Gastroesophageal sphincter (tissue), 3 donors: ENCODE data around the gene BCKDHA.

Source experiments
- EP300 ChIP-seq: sonication (generic); formaldehyde crosslinking; IDR thresholded peaks from one replicate; pipeline ENCODE4 v1.6.1; 2017; ENCODE audit warnings: antibody characterized with exemption, mild to moderate bottlenecking
- POLR2A ChIP-seq, 2 donors: fragments of 450-650 bp; IDR thresholded peaks; one replicate each; pipeline ENCODE4 v1.6.1; 2017; ENCODE audit warnings: antibody characterized with exemption in 2 of 2, mild to moderate bottlenecking in 2 of 2, moderate library complexity in 1 of 2
- POLR2AphosphoS5 ChIP-seq: sonication (generic); formaldehyde crosslinking; IDR thresholded peaks from one replicate; pipeline ENCODE4 v1.6.1; 2017; ENCODE audit warnings: antibody characterized with exemption
- TF ChIP-seq, protein P1 (sequence below), 4 experiments: fragments of 200-600 bp in 2 of 4; fragments of 450-650 bp in 2 of 4; sonication (generic) in 1 of 4; IDR thresholded peaks; one replicate each; pipeline ENCODE4 v1.5.1; 2017 to 2019; ENCODE audit warnings: antibody characterized with exemption in 4 of 4, mild to moderate bottlenecking in 2 of 4, moderate library complexity in 2 of 4

- TF ChIP-seq, protein P1, sequence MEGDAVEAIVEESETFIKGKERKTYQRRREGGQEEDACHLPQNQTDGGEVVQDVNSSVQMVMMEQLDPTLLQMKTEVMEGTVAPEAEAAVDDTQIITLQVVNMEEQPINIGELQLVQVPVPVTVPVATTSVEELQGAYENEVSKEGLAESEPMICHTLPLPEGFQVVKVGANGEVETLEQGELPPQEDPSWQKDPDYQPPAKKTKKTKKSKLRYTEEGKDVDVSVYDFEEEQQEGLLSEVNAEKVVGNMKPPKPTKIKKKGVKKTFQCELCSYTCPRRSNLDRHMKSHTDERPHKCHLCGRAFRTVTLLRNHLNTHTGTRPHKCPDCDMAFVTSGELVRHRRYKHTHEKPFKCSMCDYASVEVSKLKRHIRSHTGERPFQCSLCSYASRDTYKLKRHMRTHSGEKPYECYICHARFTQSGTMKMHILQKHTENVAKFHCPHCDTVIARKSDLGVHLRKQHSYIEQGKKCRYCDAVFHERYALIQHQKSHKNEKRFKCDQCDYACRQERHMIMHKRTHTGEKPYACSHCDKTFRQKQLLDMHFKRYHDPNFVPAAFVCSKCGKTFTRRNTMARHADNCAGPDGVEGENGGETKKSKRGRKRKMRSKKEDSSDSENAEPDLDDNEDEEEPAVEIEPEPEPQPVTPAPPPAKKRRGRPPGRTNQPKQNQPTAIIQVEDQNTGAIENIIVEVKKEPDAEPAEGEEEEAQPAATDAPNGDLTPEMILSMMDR (IDR thresholded peaks at IDR 0.05): no peak
- TF ChIP-seq POLR2AphosphoS5 (no peak), EP300 (no peak), POLR2A (IDR thresholded peaks at IDR 0.05) (no peak)
Observed at GRCh38 chr19:41356984-41357739, 40.5 kb upstream of the BCKDHA start.
